SK-N-SH (cell line): ENCODE results near the gene WWOX.

Experiments used
- MEF2A ChIP-seq: IDR thresholded peaks from 2 replicates; pipeline ENCODE4 v1.4.0; 2012; ENCODE audit warnings: low read depth, borderline replicate concordance
- PBX3 ChIP-seq: IDR thresholded peaks from 2 replicates; pipeline ENCODE4; 2012
- RFX5 ChIP-seq: IDR thresholded peaks from 2 replicates; pipeline ENCODE4 v1.6.1; 2012; ENCODE audit warnings: mild to moderate bottlenecking, improper control_type of control experiment, low read length
- TCF12 ChIP-seq: IDR thresholded peaks from 2 replicates; pipeline ENCODE4 v1.4.0; 2012

- TF ChIP-seq MEF2A: no peak
- TF ChIP-seq TCF12: no peak
- TF ChIP-seq RFX5: no peak
- TF ChIP-seq PBX3: no peak
These were observed 1089.3 kb downstream of the WWOX start for GRCh38 chr16:79188739-79189122.
